HG03064 (cell line): ENCODE measurements around the gene ATXN1.
"Not testable (repeated sequence)": the region's sequence is repeated elsewhere in the genome, so short reads cannot be mapped to it uniquely, and the experiment has no call there.

ENCODE experiments used
- ATAC-seq: cut with Tn5 transposase; IDR thresholded peaks from one replicate; pipeline ENCODE4 v1.9.1; 2021; ENCODE audit warnings: low read depth; ENCODE audit not compliant: unreplicated experiment

The ATXN1 gene

GRCh38 chr6:16409531-16410441, 351.5 kb downstream of the ATXN1 start:
- no peak for ATAC-seq

- no peak for ATAC-seq
These were observed 352.5 kb downstream of the ATXN1 start for GRCh38 chr6:16408766-16409165.

- no peak for ATAC-seq
These were observed 354.3 kb downstream of the ATXN1 start for GRCh38 chr6:16406966-16407365.

GRCh38 chr6:16406538-16406937, 354.7 kb downstream of the ATXN1 start:
- not testable (repeated sequence) for ATAC-seq

- no peak for ATAC-seq
These were observed 355.9 kb downstream of the ATXN1 start for GRCh38 chr6:16405375-16405774.

- ATAC-seq: no peak
These were observed 356.8 kb downstream of the ATXN1 start for GRCh38 chr6:16404456-16404855.

GRCh38 chr6:16403831-16404230, 357.4 kb downstream of the ATXN1 start:
- ATAC-seq: no peak

- ATAC-seq: no peak
These were observed 358.7 kb downstream of the ATXN1 start for GRCh38 chr6:16402581-16402900.

GRCh38 chr6:16400248-16400760, 361.0 kb downstream of the ATXN1 start:
- no peak for ATAC-seq

GRCh38 chr6:16399695-16400094, 361.6 kb downstream of the ATXN1 start:
- no peak for ATAC-seq

GRCh38 chr6:16399158-16399557, 362.1 kb downstream of the ATXN1 start:
- no peak for ATAC-seq

- ATAC-seq: no peak
These were observed 362.7 kb downstream of the ATXN1 start for GRCh38 chr6:16398587-16398986.

- no peak for ATAC-seq
These were observed 363.6 kb downstream of the ATXN1 start for GRCh38 chr6:16397623-16398022.

GRCh38 chr6:16396497-16397319, 364.6 kb downstream of the ATXN1 start:
- no peak for ATAC-seq

GRCh38 chr6:16394632-16395031, 366.6 kb downstream of the ATXN1 start:
- ATAC-seq: no peak

- no peak for ATAC-seq
These were observed 367.9 kb downstream of the ATXN1 start for GRCh38 chr6:16393326-16393725.

GRCh38 chr6:16392010-16392409, 369.2 kb downstream of the ATXN1 start:
- ATAC-seq: no peak

- ATAC-seq: no peak
These were observed 369.8 kb downstream of the ATXN1 start for GRCh38 chr6:16391451-16391912.

- ATAC-seq: not testable (repeated sequence)
These were observed 370.3 kb downstream of the ATXN1 start for GRCh38 chr6:16390909-16391450.

GRCh38 chr6:16389642-16390041, 371.6 kb downstream of the ATXN1 start:
- no peak for ATAC-seq

GRCh38 chr6:16388488-16388887, 372.8 kb downstream of the ATXN1 start:
- no peak for ATAC-seq
